ENCODE data around the gene POLR1A.
"Not testable (repeated sequence)": the region's sequence is repeated elsewhere in the genome, so short reads cannot be mapped to it uniquely, and the experiment has no call there.

Gene POLR1A

DNA sequence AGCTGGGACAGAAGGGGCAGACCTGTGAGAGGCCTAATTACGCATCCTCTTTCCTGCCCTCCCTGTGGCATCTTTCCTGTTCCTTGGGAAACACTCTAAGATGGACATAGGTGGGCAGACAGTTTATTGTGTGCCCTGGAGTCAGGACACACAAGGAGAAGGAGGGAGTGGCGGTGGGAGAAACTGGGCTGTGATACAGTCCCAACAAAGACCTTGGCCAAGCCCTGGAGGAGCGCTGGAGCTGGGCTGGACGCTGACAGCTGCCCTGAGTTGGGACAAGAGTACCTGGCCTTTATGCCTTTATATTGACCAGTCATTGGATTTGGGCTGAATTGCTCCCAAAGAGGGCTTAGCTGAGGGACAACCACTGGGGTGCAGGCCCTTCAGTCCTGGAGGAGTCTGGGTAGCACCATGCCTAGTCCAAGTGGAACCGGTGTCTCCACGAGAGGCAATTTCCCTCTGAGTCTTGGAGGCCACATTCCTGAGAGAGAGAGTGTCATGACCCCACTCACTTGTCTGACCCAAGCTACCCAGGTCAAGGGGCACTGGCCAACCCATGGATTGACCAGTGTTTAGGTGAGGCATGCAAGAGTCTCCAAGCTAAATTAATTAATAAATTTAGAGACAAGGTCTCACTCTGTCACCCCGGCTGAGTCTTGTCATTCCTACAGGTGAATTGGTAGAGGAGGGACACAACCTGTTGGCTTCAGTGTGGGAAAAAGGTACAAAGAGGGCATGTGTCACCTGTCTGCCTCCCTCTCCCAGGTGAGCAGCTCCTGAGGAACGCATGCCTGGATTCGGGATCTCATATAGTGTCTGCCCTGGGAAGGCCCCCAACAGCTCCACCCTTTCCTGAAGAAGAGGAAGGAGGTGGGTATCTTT is 109.8 kb downstream of the POLR1A start:
- DNase-seq = no peak

DNA sequence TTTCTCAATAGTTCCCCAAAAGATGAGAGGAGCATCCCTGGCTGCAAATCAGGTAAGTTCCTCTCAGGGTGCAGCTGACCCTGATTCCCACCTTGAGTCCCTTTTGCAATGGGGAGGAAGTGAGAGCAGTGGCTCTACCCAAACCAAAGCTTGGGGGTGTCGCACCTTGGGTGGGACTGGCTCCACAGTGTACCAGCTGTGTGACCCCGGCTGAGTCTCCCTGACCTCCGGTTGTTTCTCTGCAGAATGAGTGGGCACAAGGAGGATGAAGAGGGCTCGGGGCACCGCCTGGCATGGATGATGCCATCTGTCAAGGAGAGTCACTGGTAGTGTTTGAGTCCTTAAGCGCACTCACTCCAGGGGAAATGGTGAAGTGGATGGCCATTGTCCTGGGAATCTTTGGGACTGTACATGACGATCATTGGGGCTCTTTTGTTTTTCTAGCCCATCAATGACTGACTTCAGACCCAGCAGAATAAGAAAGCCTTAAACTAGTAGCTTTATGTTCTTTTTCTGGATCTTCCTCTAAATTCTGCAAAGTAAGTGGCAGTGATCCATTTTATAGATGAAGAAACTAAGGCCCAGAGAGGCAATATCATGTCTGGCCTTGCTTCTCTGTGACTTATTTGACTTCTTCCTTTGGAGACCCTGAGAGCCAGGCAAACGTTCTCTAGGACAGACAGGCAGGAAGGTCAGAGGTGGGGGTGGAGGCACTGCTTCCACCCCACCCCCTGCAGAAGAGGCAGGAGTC is 110.6 kb downstream of the POLR1A start:
- DNase-seq = no peak

DNA sequence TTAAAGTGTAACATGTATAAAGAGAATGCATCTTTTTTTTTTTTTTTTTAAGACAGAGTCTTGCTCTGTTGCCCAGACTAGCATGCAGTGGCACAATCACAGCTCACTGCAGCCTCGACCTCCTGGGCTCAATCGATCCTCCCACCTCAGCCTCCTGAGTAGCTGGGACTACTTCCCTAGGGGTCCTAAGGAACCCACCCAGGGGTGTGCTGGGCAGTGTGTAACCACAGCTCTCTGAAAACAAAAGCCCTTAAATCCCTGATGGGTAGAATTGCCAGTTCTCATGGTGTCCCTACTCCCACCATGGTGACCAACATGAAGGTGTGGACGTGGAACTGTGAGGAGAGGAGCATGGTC is 111.3 kb downstream of the POLR1A start:
- no peak for DNase-seq

DNA sequence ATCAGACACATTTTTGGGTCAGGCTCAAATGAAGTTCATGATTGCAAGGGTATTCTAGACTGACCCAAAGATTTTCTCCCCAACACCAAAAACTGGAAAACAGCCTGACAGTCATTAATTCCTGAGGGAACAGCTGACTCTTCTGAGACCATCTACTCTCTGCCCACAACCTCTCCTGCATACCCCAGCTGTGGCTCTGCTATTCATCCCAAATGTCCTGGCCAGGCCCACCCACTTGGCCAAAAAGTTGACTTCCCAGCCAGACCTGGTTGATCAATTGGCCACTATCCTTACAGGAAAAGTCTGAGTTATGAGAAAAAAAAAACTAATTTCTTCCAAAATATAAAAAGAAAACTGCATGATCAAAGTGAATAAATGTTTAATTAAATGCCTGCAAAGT is 113.1 kb downstream of the POLR1A start:
- no peak for DNase-seq

DNA sequence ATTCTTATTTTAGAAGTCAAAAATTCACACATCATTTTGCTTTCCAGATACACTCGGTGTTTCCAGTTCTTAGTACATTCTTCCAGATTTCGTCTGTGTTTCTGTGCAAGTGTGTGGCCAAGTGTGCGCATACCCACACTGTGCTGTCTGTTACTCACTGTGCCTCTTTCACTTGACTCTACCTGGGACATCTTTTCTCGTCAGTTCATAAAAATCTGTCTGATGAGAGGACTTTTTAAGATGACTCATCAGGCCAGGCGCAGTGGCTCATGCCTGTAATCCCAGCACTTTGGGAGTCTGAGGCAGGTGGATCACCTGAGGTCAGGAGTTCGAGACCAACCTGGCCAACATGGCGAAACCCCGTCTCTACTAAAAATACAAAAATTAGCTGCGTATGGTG is 113.6 kb downstream of the POLR1A start:
- DNase-seq = not testable (repeated sequence)

DNA sequence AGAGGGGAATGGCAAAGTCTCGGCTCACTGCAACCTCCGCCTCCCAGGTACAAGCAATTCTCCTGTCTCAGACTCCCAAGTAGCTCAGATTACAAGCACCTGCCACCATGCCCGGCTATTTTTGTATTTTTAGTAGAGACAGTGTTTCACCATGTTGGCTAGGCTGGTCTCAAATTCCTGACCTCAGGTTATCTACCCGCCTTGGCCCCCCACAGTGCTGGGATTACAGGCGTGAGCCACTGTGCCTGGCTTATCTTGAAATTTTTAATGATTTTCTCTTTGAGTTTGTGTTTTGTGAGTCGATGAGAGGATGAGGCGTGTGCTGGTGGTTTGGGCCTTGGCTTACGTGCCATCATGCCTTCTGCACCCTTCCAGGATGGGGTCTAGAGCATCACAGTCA is 115.6 kb downstream of the POLR1A start:
- no peak for DNase-seq

DNA sequence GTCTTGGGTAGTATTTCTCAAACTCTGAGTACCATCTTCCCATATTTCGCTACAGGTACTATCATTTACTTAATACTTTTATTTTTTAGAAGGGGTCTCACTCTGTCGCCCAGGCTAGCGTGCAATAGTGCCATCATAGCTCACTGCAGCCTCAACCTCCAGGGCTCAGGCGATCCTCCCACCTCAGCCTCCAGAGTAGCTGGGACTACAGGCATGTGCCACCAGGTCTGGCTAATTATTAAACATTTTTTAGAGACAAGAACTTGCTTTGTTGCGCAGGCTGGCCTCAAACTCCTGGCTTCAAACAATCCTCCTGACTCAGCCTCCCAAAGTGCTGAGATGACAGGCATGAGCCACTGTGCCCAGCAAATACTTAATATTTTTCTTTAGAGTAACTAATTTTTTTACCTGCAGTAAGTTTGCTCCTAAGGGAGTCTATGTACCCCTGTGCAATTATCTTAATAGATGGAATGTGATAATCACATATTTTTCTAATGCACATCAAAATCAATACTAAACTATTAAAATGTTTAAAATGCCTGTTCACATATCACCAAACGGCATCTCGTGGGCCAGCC is 116.3 kb downstream of the POLR1A start:
- DNase-seq = no peak

DNA sequence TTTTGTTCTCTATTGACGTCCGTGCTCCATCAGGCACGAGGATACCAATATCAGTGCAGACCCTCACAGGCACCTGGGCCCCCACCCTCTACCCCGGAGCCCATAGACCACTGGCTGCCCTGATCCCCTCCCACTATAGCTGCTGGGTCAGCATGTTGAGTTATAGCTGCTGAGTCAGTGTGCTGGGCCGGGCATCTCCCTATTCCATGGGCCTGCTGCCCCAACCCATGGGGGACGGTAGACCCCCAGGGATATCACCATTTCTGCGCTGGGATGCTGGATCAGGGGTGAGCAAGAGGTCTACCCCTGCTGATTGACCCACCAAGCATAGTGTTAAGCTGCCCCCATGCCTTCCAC is 116.8 kb downstream of the POLR1A start:
- no peak for DNase-seq

DNA sequence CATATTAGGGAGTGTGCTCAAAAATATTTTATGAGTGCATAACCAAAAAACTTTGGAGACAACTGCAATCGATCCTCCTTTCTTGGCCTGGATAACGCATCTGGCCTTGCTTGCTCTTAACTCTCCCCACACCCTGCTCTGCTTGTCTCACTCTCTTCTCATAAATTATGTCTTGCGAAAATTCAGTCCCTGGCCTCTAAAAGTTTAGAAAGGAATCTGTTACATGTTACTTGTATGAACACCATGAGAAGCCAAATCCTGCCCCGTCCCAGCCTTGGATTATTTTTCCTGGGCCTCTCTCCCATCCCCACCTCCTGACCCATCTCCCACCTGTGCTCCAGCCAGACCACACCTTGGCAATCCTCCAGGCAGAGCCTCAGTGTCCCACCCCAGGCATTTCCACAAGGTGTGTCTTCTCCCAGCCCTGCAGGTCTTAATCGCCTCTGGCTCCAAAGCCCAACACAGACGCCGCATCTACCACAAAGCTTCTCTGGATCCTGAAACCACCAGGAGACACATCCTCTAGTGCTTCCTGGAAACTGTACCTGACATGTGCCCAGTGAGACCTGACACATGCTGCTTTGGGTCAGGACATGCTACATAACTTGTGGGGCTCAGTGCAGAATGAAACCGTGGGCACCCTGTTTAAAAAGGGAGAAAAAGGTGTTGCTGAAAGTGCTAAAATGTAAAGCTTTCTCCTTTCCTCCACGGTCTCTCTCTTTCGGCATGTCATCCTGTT is 117.3 kb downstream of the POLR1A start:
- no peak for DNase-seq

DNA sequence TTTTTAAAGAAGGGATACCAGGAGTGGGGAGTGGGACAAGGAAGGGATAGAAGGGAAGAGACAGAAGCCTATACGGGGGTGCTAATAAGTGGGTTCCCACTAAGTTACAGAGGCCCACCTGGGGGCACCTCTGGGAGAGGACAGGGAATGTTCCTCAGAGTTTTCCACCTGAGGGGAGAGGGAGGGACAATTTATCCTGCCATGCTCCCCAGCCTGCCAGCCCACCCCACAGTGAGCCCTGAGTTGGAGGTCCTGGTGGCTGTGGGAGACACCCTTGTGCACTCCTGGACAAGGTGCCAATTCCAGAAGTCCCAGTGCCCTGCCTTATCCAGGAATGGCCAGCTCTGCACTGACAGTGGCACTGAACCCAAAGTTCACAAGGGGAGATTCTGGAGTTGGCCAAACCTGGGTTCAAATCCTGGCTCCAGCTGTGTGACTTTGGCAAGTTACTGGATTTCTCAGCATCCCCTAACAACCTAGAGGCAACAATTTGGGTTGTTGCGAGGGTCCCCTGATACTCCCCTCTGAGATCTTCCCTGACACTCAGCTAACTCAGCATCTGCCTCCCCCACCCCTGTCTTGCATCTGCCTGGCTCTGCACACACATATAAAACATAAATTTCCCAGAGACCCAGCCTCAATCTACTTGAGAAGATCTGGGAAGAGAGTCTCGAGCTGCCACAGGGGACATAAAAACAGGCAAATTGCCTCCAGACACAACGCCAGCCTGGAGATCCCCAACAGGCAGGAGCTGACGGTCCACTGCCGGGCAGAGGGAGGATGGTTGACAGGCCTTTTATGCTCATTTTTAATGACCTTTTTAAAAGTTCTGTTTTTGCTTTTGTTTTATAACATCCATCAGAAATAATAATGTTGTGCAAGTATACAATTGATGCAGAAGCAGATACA is 118.2 kb downstream of the POLR1A start:
- DNase-seq = no peak

DNA sequence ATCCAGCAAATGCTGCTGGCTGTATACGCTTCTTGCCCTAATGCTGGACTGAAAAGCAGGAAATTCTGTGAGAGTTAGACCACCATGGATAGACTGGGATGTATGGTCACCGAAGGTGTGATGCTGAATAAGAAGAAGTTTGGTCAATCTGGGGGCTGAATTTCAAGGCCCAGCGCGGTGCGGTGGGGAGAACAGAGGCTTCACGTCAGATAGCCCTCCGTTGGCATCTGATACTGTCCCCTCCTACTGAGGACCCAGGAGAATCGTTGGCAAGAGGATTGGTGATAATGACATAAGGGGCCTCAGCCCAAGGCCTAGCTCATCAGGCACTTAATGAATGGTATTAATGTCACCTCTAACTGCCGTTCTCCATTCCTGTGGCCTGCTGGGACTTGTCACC is 119.6 kb downstream of the POLR1A start:
- DNase-seq = no peak

DNA sequence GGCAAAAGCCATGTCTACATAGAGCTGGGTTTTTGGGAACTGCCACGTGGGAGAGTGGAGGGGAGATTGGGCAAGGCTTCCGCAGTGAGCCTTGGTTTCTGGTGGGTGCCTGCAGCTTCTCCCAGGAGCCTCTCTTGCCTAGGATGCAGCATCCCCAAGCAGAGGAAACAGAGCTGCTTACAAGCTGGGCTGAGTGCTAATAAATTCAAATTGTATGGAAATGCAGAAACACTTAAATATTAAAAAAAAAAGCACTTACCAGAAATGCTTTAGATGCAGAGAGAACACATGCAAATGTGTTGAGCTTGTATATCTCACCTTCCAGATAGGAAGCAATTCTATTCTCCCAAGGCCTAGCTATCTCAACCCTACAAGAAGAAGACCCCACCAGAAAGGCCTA is 120.9 kb downstream of the POLR1A start:
- DNase-seq = no peak

DNA sequence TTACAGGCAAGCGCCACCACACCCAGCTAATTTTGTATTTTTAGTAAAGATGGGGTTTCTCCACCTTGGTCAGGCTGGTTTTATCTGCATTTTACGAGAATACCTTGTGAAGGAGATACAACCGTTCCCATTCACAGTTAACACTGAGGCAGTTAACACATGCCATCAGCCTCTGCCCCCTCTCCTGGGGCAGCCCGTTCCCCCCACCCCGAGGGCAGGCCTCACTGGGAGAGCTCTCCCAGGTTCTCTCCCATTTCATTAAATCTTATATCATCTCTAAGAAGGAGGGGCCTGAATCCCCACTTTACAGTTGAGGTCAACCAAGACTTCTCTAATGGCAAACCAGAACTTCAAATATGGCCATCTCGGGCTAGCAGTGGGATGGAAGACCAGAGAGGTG is 121.9 kb downstream of the POLR1A start:
- DNase-seq = no peak

DNA sequence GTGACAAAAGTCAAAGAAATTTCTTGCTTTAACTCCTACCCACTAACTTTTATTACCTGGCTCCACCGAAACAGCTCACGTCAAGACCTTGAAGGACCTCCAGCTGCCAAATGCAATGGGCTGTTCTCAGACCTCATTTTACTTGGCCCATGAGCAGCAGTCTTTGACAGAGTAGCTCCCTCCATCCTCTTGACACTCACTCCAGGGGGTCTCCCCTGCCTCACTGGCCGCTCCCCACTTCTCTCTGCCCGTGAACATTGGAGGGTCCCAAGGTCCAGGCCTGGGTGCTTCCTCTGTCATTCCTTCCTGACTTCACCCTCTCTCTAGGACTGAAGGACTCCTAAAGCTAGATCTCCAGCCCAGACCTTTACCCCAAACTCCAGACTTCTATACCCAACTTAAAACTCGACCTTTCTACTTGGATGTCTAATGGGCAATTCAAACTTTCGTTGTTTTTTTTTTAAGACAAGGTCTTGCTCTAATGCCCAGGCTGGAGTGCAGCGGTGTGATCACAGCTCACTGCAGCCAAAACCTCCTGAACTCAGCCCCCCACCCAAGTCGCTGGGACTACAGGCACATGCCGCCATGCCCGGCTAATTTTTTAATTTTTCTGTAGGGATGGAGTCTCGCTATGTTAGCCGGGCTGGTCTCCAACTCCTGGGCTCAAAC is 124.0 kb downstream of the POLR1A start:
- no peak for DNase-seq

DNA sequence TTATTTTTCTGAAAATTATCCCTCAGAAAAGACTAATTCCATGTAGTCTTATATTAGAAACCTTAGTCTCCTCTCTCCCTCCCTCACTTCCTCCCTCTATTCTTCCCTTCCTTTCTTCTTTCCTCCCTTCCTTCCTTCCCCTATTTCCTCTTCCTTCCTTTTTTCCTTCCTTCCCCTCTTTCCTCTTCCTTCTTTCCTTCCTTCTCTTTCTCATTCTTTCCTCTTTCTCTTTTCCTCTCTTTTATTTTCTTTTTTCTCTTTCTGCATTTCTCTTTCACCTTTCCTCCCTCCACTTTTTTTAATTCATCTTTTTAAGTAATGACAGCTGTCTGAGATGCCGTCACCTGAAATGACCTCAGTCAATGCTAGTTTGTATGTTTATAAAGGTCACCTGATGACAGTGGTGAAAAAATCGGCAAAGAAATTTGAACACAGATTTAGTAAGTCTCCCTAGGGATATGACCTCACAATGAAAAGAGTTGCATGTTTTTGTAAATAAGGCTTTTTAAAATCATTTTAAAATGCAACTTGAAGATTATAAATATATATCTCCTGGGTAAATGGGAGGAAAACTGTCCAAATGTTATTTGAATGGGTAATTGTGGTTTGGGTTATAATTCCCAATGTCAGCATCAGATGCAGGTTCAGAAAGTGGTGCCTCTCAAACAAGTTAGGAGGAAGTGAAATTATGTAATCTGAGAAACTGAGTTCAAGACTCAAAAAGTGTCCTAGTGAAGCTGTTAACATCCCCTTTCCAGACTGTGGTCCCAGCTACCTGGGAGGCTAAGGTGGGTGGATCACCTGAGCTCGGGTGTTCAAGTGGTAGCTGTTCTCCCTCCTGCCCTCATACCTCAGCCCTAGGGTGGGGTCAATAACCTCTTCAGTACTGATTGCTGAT is 126.6 kb downstream of the POLR1A start:
- DNase-seq = peak; percentile 11

DNA sequence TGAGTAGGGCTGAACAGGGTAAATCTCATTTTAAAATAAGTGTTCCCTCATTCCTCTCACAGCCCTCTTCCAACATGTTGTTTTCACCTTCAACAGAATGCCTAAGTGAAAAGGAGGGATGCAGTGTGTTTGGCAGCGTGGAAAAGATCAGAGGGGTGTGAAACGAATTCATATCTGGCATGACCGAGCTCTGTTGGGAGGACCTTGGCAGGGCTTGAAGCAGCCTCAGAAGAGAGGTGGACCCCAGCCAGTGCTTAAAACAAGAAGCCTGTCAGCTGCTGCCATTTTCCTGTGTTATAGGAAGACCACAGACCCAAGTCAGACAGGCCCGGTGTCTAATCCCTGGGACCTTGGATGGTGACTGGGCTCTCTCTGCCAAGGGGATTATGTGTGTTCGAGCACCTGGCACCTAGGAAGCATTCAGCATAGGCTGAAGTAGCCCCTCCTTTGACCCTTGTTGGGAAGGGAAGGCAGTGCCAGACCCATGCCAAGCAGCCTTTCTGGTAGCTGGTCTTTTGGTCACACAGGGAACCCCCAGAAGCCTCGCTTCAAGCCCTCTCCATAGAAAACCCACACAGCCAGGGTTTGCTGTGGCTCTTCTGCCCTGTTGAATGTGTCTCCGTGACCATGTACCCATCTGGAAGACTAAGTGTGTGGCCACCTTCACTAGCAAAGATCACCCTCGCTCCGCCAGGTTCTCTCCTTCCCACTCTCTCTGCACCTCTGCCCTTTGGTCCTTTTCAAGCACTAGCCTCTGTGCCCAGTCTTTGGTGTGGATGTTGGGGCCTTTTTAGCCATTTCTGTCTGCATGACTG is 129.4 kb downstream of the POLR1A start:
- DNase-seq = no peak

DNA sequence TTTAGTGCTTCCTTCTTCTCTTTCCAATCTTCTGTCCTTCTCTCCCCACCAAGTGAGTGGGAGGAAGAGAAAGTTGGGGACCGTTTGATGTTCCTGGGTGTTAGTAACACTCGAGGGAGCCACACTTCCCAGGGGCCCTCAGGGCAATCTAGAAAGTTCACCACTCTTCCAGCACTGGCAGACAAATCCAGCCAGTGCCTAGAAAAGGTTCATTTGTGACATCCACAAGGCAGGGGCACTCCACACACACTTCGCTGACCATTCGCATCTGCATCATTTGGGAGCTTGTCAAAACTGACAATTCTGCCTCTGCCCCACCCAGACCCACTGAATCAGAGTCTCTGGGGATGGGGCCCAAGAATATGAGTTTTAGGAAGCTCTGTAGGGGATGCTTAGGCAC is 130.1 kb downstream of the POLR1A start:
- no peak for DNase-seq

DNA sequence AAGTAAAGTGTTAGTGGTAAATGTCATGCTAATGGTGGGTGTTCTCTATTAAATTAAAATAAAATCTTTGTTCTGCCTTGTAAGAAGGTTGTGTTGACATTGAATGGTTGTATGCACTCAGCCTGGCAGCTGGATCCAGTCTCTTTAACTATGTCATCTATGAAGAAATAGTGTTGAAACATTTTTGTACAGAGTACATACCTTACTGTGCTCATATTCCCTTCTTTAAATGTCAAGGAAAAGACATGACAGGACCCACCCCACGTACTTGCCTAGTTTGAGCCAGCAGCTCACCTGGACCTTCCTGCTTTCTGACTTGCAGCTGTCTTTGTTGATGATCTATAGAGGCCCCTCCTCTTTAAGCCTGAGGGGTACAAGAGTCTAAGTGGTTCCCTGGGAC is 131.3 kb downstream of the POLR1A start:
- no peak for DNase-seq

DNA sequence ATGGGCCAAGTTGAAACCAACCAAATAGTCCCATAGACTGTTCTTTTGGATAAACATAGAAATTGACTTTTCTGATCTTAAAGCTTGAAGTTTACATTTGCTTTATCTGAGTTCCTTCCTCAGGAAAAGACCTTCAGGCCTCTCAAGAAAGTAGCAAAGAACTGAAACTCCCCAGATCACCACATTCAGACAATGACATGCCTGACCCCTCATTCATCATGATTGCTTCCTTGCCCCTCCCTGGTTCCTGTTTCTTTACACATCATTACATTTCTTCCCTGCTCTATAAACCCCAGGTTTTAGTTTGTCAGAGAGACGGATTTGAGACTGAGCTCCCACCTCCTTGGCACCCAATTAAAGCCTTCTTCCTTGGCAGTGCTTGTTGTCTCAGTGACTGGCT is 133.3 kb downstream of the POLR1A start:
- no peak for DNase-seq

DNA sequence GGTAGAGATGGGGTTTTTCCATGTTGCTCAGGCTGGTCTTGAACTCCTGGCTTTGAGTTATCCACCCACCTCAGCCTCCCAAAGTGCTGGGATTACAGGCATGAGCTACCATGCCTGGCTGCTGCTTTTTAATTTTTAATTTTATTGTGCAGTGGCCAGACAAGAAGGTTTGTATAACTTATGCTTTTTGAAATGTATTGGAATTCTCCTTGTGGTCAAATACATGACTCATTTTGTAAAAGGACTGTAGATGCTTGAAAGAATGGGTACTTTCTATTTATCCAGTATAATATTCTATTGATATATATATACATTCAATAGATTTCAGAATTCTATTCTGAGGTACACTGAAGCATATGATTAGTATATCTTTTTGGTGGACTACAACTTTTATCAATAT is 134.3 kb downstream of the POLR1A start:
- no peak for DNase-seq

All from NCI-H1105 treated with DMSO at 0.1 percent for 48 hours (cell line).